CD14-positive monocyte (primary cell): ENCODE results near the gene TNNI3K. TPM values are rescaled to one million over a fixed set of nuclear protein-coding genes. Genes with fewer than 3 reads are reported as not detected.

Experiments used
- DNase-seq, 3 donors: peaks; one replicate each; pipeline ENCODE4 v3.0.0-alpha.2; 2011 to 2022
- H2AFZ ChIP-seq: 2 replicates; pipeline ENCODE4 v1.6.0; 2012; ENCODE audit warnings: mild to moderate bottlenecking, low read depth, low read length, inconsistent platforms; ENCODE audit not compliant: insufficient read depth, poor library complexity, severe bottlenecking
- H3K27ac ChIP-seq, 2 donors: 1 replicate in 1 of 2; 2 replicates in 1 of 2; pipeline ENCODE4 v1.5.1; 2012 to 2013; ENCODE audit warnings: low read length in 2 of 2, control low read depth in 1 of 2, inconsistent platforms in 1 of 2, low read depth in 1 of 2, mild to moderate bottlenecking in 1 of 2
- H3K27me3 ChIP-seq, 2 donors: one replicate each; pipeline versions ENCODE4 v1.6.0 to v1.6.1; 2011 to 2013; ENCODE audit warnings: low read length in 2 of 2; ENCODE audit not compliant: control insufficient read depth in 2 of 2, insufficient read depth in 2 of 2
- H3K36me3 ChIP-seq, 2 donors: replicated peaks in 1 of 2; 1 replicate in 1 of 2; 2 replicates in 1 of 2; pipeline versions ENCODE4 v1.5.1 to v1.6.1; 2012 to 2013; ENCODE audit warnings: low read length in 2 of 2, control low read depth in 1 of 2, inconsistent platforms in 1 of 2, mild to moderate bottlenecking in 1 of 2; ENCODE audit not compliant: insufficient read depth in 2 of 2, control insufficient read depth in 1 of 2
- H3K4me1 ChIP-seq, 2 donors: 1 replicate in 1 of 2; 2 replicates in 1 of 2; pipeline versions ENCODE4 v1.5.1 to v1.6.1; 2012 to 2013; ENCODE audit warnings: low read length in 2 of 2, control low read depth in 1 of 2, inconsistent platforms in 1 of 2, mild to moderate bottlenecking in 1 of 2, moderate library complexity in 1 of 2; ENCODE audit not compliant: insufficient read depth in 2 of 2, control insufficient read depth in 1 of 2
- H3K4me2 ChIP-seq: replicated peaks from 2 replicates; pipeline ENCODE3; 2012; ENCODE audit warnings: low read length, moderate library complexity, mild to moderate bottlenecking; ENCODE audit not compliant: poor library complexity, severe bottlenecking; ENCODE audit errors: extremely low read depth
- H3K4me3 ChIP-seq, 3 experiments: fragments of 200-600 bp in 1 of 3; sonication (generic) in 1 of 3; replicated peaks in 1 of 3; 1 replicate in 2 of 3; 2 replicates in 1 of 3; pipeline ENCODE4 v1.5.1; 2011 to 2013; ENCODE audit warnings: low read length in 3 of 3, mild to moderate bottlenecking in 3 of 3, control low read depth in 2 of 3, low read depth in 2 of 3, inconsistent platforms in 1 of 3, moderate library complexity in 1 of 3
- H3K79me2 ChIP-seq: 2 replicates; pipeline ENCODE4 v1.6.0; 2012; ENCODE audit warnings: mild to moderate bottlenecking, control low read depth, inconsistent platforms, low read length, moderate library complexity; ENCODE audit not compliant: insufficient read depth
- H3K9ac ChIP-seq: 2 replicates; pipeline ENCODE4 v1.6.0; 2017; ENCODE audit warnings: low read length, mild to moderate bottlenecking; ENCODE audit not compliant: insufficient read depth, poor library complexity, severe bottlenecking
- H3K9me3 ChIP-seq, 2 donors: replicated peaks in 1 of 2; 1 replicate in 1 of 2; 2 replicates in 1 of 2; pipeline versions ENCODE4 v1.5.1 to v1.6.1; 2012 to 2013; ENCODE audit warnings: low read length in 2 of 2, control low read depth in 1 of 2; ENCODE audit not compliant: control insufficient read depth in 1 of 2, insufficient read depth in 1 of 2
- H4K20me1 ChIP-seq: 2 replicates; pipeline ENCODE4 v1.6.0; 2012; ENCODE audit warnings: mild to moderate bottlenecking, low read length, control low read depth, moderate library complexity; ENCODE audit not compliant: insufficient read depth
- H3K27ac Mint-ChIP-seq, 7 donors: one replicate each; pipeline ENCODE4 v1.8.0; 2020; ENCODE audit warnings: mild to moderate bottlenecking in 7 of 7, mixed read lengths in 7 of 7, moderate library complexity in 6 of 7, inconsistent platforms in 2 of 7
- H3K27me3 Mint-ChIP-seq, 3 donors: one replicate each; pipeline ENCODE4 v1.8.0; 2021 to 2022; ENCODE audit warnings: low read depth in 3 of 3, mild to moderate bottlenecking in 3 of 3, mixed read lengths in 3 of 3, moderate library complexity in 3 of 3, inconsistent platforms in 1 of 3
- H3K36me3 Mint-ChIP-seq, 2 donors: one replicate each; pipeline ENCODE4 v1.8.0; 2020; ENCODE audit warnings: mixed read lengths in 2 of 2, inconsistent platforms in 1 of 2, mild to moderate bottlenecking in 1 of 2
- H3K4me1 Mint-ChIP-seq: one replicate; pipeline ENCODE4 v1.8.0; 2020; ENCODE audit warnings: mild to moderate bottlenecking, mixed read lengths
- H3K4me3 Mint-ChIP-seq, 2 donors: one replicate each; pipeline ENCODE4 v1.8.0; 2020; ENCODE audit warnings: mild to moderate bottlenecking in 2 of 2, mixed read lengths in 2 of 2, moderate library complexity in 1 of 2
- H3K9me3 Mint-ChIP-seq, 7 donors: one replicate each; pipeline ENCODE4 v1.8.0; 2020 to 2022; ENCODE audit warnings: mixed read lengths in 7 of 7, mild to moderate bottlenecking in 6 of 7, moderate library complexity in 6 of 7, inconsistent platforms in 2 of 7
- WGBS: methylation state at CpG from one replicate; pipeline ENCODE4 v1.1.5; 2013; ENCODE audit warnings: missing lambda C conversion rate; ENCODE audit not compliant: insufficient coverage; 5-methylcytosine and 5-hydroxymethylcytosine counted together
- intact Hi-C, 2 donors: fragments of 100-400 bp; cut with micrococcal nuclease; formaldehyde crosslinking; loops; one replicate each; pipeline versions ENCODE4 v1.15.0 to v1.15.1; 2023
- polyA plus RNA-seq, 3 donors: library from polyadenylated mRNA; depleted of rRNA in 1 of 3; unstranded in 2 of 3; stranded (reverse) in 1 of 3; fragments of 300-500 nt in 2 of 3; fragments of >200 nt in 1 of 3; fragmentation: Illumina TruSeq in 2 of 3; gene quantifications; 1 replicate in 2 of 3; 2 replicates in 1 of 3; pipeline ENCODE4 v1.2.3, GENCODE V29; 2012 to 2021
- TF ChIP-seq, protein P1 (sequence below): fragments of 200-600 bp; IDR thresholded peaks from one replicate; pipeline ENCODE4 v1.8.0; 2022; ENCODE audit warnings: antibody characterized with exemption, mild to moderate bottlenecking

Gene TNNI3K
- polyA plus RNA-seq, 3 donors = 0.51 TPM; not detected in 2

DNA sequence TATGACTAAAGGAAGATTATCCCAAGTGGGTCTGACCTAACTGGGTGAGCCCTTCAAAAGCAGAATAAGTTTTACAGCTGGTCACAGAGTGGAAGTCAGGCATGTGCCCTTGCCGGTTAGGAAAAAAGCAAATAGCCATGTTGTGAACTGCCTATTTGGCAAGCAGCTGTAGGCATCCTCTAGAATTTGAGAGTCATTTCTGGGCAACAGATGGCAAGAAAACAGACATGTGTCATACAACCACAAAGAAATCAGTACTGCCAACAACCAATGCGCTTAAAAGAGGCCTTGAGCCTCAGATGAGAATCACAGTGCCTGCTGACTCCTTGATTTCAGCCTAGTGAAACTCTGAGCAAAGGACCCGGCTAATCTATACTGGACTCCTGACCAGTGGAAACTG is 250.4 kb downstream of the TNNI3K start:
- Mint-ChIP-seq H3K9me3 (peaks cover 0 to 2% (median 0%) of the 10 kb centered on the region in 7 donors), H3K27me3 (no peaks in the 10 kb centered on the region), H3K27ac (no peak overlapping the region), H3K4me3 (no peak overlapping the region), H3K36me3 (no peaks in the 10 kb centered on the region), H3K4me1 (no peaks in the 10 kb centered on the region)
- H3K4me2 ChIP-seq = no peak overlapping the region
- H3K4me3 ChIP-seq = no peak overlapping the region
- H3K79me2 ChIP-seq = no peaks in the 10 kb centered on the region
- TF ChIP-seq, protein P1, sequence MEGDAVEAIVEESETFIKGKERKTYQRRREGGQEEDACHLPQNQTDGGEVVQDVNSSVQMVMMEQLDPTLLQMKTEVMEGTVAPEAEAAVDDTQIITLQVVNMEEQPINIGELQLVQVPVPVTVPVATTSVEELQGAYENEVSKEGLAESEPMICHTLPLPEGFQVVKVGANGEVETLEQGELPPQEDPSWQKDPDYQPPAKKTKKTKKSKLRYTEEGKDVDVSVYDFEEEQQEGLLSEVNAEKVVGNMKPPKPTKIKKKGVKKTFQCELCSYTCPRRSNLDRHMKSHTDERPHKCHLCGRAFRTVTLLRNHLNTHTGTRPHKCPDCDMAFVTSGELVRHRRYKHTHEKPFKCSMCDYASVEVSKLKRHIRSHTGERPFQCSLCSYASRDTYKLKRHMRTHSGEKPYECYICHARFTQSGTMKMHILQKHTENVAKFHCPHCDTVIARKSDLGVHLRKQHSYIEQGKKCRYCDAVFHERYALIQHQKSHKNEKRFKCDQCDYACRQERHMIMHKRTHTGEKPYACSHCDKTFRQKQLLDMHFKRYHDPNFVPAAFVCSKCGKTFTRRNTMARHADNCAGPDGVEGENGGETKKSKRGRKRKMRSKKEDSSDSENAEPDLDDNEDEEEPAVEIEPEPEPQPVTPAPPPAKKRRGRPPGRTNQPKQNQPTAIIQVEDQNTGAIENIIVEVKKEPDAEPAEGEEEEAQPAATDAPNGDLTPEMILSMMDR = no peak
- intact Hi-C loops = no loop called here
- H3K9ac ChIP-seq = no peak overlapping the region
- H3K27me3 ChIP-seq = no peaks in the 10 kb centered on the region
- no peaks in the 10 kb centered on the region for H3K4me1 ChIP-seq
- no peak overlapping the region for H2AFZ ChIP-seq
- no peak overlapping the region for H3K27ac ChIP-seq
- no peaks in the 10 kb centered on the region for H3K36me3 ChIP-seq
- H3K9me3 ChIP-seq = no peaks in the 10 kb centered on the region
- no peaks in the 10 kb centered on the region for H4K20me1 ChIP-seq
- no peak for DNase-seq
- WGBS = 86% methylated on average over 1 of the region's 3 CpGs

DNA sequence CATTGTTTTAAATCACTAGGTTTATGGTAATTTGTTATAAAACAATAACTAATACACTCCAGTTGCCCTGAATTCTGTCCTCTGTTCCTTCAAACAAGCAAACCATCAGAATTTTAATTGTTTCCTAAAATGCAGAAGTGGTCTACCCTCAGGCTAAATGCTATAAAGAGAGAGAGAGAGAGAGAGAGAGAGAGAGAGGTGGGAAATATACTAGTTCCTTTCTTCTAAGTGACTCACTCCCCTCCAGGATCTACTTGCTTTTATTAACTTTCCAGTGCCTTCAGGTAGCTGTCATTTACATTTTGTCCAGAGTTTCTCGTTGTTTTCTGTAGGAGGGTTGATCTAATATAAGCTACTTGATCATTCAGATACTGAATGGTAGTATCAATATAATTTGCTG is 250.8 kb downstream of the TNNI3K start:
- Mint-ChIP-seq H3K27ac (no peak overlapping the region), H3K36me3 (no peaks in the 10 kb centered on the region), H3K9me3 (peaks cover 0 to 2% (median 0%) of the 10 kb centered on the region in 7 donors), H3K4me3 (no peak overlapping the region), H3K4me1 (no peaks in the 10 kb centered on the region), H3K27me3 (no peaks in the 10 kb centered on the region)
- Histone ChIP-seq H3K4me1 (no peaks in the 10 kb centered on the region), H3K79me2 (no peaks in the 10 kb centered on the region), H3K36me3 (no peaks in the 10 kb centered on the region), H3K27ac (no peak overlapping the region), H2AFZ (no peak overlapping the region), H3K4me2 (no peak overlapping the region), H3K27me3 (no peaks in the 10 kb centered on the region), H3K9me3 (no peaks in the 10 kb centered on the region), H3K4me3 (no peak overlapping the region), H3K9ac (no peak overlapping the region), H4K20me1 (no peaks in the 10 kb centered on the region)
- TF ChIP-seq, protein P1 = no peak
- no CpG with 5 or more reads among the region's 1 CpG for WGBS
- DNase-seq = no peak
- intact Hi-C loops = no loop called here
